ENCODE results near the gene PAPPA2. TPM values are rescaled to one million over a fixed set of nuclear protein-coding genes. Genes with fewer than 3 reads are reported as not detected.

Gene PAPPA2
- total RNA-seq, 5 donors from 2014 or later (not counting 1 experiment from before 2014, with no cell fraction given) = 0.03 to 0.06 TPM; not detected in 3

DNA sequence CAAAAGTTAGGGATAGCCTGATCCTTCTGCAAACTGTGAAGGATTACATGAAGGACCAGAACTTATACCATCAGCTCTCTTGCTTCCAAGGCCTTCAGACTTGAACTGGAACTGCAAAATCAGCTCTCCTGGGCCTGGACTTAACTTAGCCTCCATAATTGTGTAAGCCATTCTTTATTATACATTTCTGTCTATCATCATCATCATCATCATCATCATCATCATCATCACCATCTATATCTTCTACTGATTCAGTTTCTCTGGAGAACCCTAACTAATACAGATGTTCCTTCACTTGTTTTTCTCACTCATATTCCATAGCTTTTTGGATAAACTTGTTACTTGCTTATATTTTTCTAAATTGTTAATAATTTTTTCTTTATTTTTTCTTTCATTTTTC is 50.0 kb downstream of the PAPPA2 start:
- Mint-ChIP-seq H3K27me3 (no peaks in the 10 kb centered on the region), H3K9me3 (peaks cover 0 to 11% (median 3%) of the 10 kb centered on the region in 3 donors), H3K36me3 (no peaks in the 10 kb centered on the region), H3K27ac (no peak overlapping the region), H3K4me1 (no peaks in the 10 kb centered on the region), H3K4me3 (no peak overlapping the region)
- no peaks in the 10 kb centered on the region for H3K9me3 ChIP-seq
- ChIA-PET POLR2A (no interaction called here), CTCF (interaction anchor here in 1 of 2 donors (0.6 kb wide), 1 partner anchor 10 kb away, joined by 3 read pairs; no protein-coding TSS in a partner anchor)
- no peaks in the 10 kb centered on the region for H3K27me3 ChIP-seq (replicated peaks in 1 of 2; ENCODE audit: control insufficient read depth in 2 of 2, extremely low read depth in 1 of 2, insufficient read depth in 2 of 2, low read length in 1 of 2)
- ATAC-seq (replicated peaks in 1 of 4) (no peak), DNase-seq (no peak)
- no peaks in the 10 kb centered on the region for H3K4me1 ChIP-seq (ENCODE audit: control insufficient read depth in 1 of 2, extremely low read depth in 1 of 2, insufficient read depth in 2 of 2, low read length in 2 of 2)
- H3K27ac ChIP-seq (ENCODE audit: low read length) = no peak overlapping the region
- no peaks in the 10 kb centered on the region for H3K36me3 ChIP-seq (ENCODE audit: control insufficient read depth in 2 of 2, extremely low read depth in 1 of 2, insufficient read depth in 1 of 2, low read length in 1 of 2)
- H3K4me3 ChIP-seq (ENCODE audit: control insufficient read depth in 1 of 2, extremely low read depth in 1 of 2, low read length in 1 of 2) = no peak overlapping the region

- Mint-ChIP-seq H3K4me3 (no peak overlapping the region), H3K27me3 (no peaks in the 10 kb centered on the region), H3K4me1 (no peaks in the 10 kb centered on the region), H3K27ac (no peak overlapping the region), H3K9me3 (peaks cover 0 to 11% (median 3%) of the 10 kb centered on the region in 3 donors), H3K36me3 (no peaks in the 10 kb centered on the region)
- Histone ChIP-seq H3K36me3 (ENCODE audit: control insufficient read depth in 2 of 2, extremely low read depth in 1 of 2, insufficient read depth in 1 of 2, low read length in 1 of 2) (no peaks in the 10 kb centered on the region), H3K4me3 (ENCODE audit: control insufficient read depth in 1 of 2, extremely low read depth in 1 of 2, low read length in 1 of 2) (no peak overlapping the region), H3K27ac (ENCODE audit: low read length) (no peak overlapping the region), H3K27me3 (replicated peaks in 1 of 2; ENCODE audit: control insufficient read depth in 2 of 2, extremely low read depth in 1 of 2, insufficient read depth in 2 of 2, low read length in 1 of 2) (no peaks in the 10 kb centered on the region), H3K9me3 (no peaks in the 10 kb centered on the region), H3K4me1 (ENCODE audit: control insufficient read depth in 1 of 2, extremely low read depth in 1 of 2, insufficient read depth in 2 of 2, low read length in 2 of 2) (no peaks in the 10 kb centered on the region)
- POLR2A ChIA-PET = no interaction called here
- DNase-seq (no peak), ATAC-seq (replicated peaks in 1 of 4) (no peak)
- CTCF ChIA-PET = no interaction called here
- 34% methylated on average over 2 of the region's 3 CpGs for WGBS (ENCODE audit: insufficient coverage)
Measured at GRCh38 chr1:176515310-176515709, 52.3 kb downstream of the PAPPA2 start.

DNA sequence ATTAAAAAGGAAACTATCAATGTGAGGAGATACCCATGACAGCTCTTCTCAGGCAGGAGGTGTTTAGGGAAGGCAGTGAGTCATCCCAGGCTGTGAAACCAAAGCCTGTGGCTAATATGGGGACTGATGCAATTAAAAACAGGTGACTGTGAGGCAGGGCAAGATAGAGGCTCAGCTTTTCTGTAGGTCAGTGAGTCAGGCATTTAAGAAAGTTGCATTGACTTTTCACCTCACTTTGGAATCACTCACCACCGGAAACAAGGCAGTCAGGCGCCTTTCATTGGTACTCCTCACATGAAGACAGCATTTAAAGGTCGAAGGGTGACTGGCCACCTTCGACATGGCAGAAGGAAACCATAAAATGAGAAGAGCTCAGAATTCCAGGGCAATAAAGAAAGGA is 54.5 kb downstream of the PAPPA2 start:
- Histone ChIP-seq H3K27ac (ENCODE audit: low read length) (no peak overlapping the region), H3K27me3 (replicated peaks in 1 of 2; ENCODE audit: control insufficient read depth in 2 of 2, extremely low read depth in 1 of 2, insufficient read depth in 2 of 2, low read length in 1 of 2) (no peaks in the 10 kb centered on the region), H3K36me3 (ENCODE audit: control insufficient read depth in 2 of 2, extremely low read depth in 1 of 2, insufficient read depth in 1 of 2, low read length in 1 of 2) (no peaks in the 10 kb centered on the region), H3K4me3 (ENCODE audit: control insufficient read depth in 1 of 2, extremely low read depth in 1 of 2, low read length in 1 of 2) (no peak overlapping the region), H3K4me1 (ENCODE audit: control insufficient read depth in 1 of 2, extremely low read depth in 1 of 2, insufficient read depth in 2 of 2, low read length in 2 of 2) (no peaks in the 10 kb centered on the region), H3K9me3 (no peaks in the 10 kb centered on the region)
- ChIA-PET CTCF (no interaction called here), POLR2A (no interaction called here)
- Mint-ChIP-seq H3K4me3 (no peak overlapping the region), H3K27ac (no peak overlapping the region), H3K9me3 (peaks cover 0 to 11% (median 3%) of the 10 kb centered on the region in 3 donors), H3K4me1 (no peaks in the 10 kb centered on the region), H3K36me3 (no peaks in the 10 kb centered on the region), H3K27me3 (no peaks in the 10 kb centered on the region)
- WGBS (ENCODE audit: insufficient coverage) = 75% methylated on average over 2 of the region's 4 CpGs
- no peak for DNase-seq
- no peak for ATAC-seq (replicated peaks in 1 of 4)

DNA sequence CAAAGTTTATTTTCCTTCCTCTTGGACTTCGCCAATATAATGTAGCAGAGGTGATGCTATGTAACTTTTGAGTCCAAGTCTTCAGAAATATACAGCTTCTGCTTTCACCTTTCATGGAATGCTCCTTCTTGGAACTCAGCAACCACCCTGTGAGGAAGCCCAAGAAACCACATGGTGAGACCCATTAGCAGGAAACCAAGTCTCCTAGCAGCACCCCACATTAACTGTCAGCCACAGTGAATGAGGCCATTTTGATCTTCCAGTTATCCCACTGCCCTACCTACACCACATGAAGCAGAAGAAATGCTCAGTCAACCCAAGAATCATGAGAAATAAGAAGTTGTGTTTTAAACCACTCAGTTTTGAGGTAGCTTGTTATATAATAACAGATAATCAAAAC is 58.2 kb downstream of the PAPPA2 start:
- POLR2A ChIA-PET = no interaction called here
- ATAC-seq (replicated peaks in 1 of 4) = no peak

DNA sequence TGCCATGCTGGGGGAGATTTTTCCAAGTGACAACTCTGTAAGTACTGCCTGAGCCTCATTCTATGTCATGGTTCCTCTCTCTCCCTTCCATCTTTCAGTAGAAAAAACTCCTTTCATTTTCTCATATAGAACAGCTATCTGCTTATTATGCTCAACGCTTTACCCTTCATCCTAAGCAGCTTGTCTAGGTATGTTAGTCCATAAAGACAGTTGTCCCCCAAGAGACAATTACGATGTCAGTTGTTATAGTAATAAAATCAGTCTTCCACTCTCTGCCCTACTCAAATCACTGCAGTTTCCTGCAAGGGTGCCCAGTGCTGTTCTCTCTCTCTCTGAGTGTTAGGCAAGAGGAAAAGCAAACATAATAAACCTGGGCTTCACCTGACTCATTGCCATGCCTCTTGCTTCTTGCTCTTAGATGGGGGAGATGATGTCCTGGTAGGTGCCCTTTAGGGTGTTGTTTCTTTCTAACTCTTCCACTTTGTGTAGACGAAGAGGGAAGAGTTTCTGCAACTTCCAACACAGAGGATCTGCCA is 59.4 kb downstream of the PAPPA2 start:
- H3K27ac Mint-ChIP-seq = no peak overlapping the region
- H3K4me3 Mint-ChIP-seq = no peak overlapping the region

More for the DNA sequence above, 58.2 kb downstream of the PAPPA2 start:
- Histone ChIP-seq H3K4me3 (ENCODE audit: control insufficient read depth in 1 of 2, extremely low read depth in 1 of 2, low read length in 1 of 2) (no peak overlapping the region), H3K4me1 (ENCODE audit: control insufficient read depth in 1 of 2, extremely low read depth in 1 of 2, insufficient read depth in 2 of 2, low read length in 2 of 2) (no peaks in the 10 kb centered on the region), H3K9me3 (no peaks in the 10 kb centered on the region), H3K27me3 (replicated peaks in 1 of 2; ENCODE audit: control insufficient read depth in 2 of 2, extremely low read depth in 1 of 2, insufficient read depth in 2 of 2, low read length in 1 of 2) (no peaks in the 10 kb centered on the region), H3K36me3 (ENCODE audit: control insufficient read depth in 2 of 2, extremely low read depth in 1 of 2, insufficient read depth in 1 of 2, low read length in 1 of 2) (no peaks in the 10 kb centered on the region), H3K27ac (ENCODE audit: low read length) (no peak overlapping the region)
- Mint-ChIP-seq H3K4me1 (no peaks in the 10 kb centered on the region), H3K27ac (no peak overlapping the region), H3K36me3 (no peaks in the 10 kb centered on the region), H3K4me3 (no peak overlapping the region), H3K27me3 (peaks cover 0 to 6% of the 10 kb centered on the region in 2 donors), H3K9me3 (peaks cover 0 to 9% (median 0%) of the 10 kb centered on the region in 3 donors)
- CTCF ChIA-PET = no interaction called here
- no peak for DNase-seq
- WGBS (ENCODE audit: insufficient coverage) = no CpG with 5 or more reads among the region's 1 CpG

GRCh38 chr1:176529395-176530090 is 66.6 kb downstream of the PAPPA2 start:
- no peaks in the 10 kb centered on the region for H3K4me1 ChIP-seq (ENCODE audit: control insufficient read depth in 1 of 2, extremely low read depth in 1 of 2, insufficient read depth in 2 of 2, low read length in 2 of 2)
- no peak for DNase-seq
- POLR2A ChIA-PET = no interaction called here
- H3K27me3 ChIP-seq (replicated peaks in 1 of 2; ENCODE audit: control insufficient read depth in 2 of 2, extremely low read depth in 1 of 2, insufficient read depth in 2 of 2, low read length in 1 of 2) = no peaks in the 10 kb centered on the region
- no peak for ATAC-seq (replicated peaks in 1 of 4)
- no peak overlapping the region for H3K4me3 Mint-ChIP-seq
- H3K4me1 Mint-ChIP-seq = no peaks in the 10 kb centered on the region
- no peaks in the 10 kb centered on the region for H3K36me3 Mint-ChIP-seq
- no peaks in the 10 kb centered on the region for H3K9me3 ChIP-seq
- CTCF ChIA-PET = no interaction called here
- no peak overlapping the region for H3K27ac Mint-ChIP-seq
- H3K4me3 ChIP-seq (ENCODE audit: control insufficient read depth in 1 of 2, extremely low read depth in 1 of 2, low read length in 1 of 2) = no peak overlapping the region
- peaks cover 0 to 12% of the 10 kb centered on the region in 2 donors for H3K27me3 Mint-ChIP-seq
- H3K36me3 ChIP-seq (ENCODE audit: control insufficient read depth in 2 of 2, extremely low read depth in 1 of 2, insufficient read depth in 1 of 2, low read length in 1 of 2) = no peaks in the 10 kb centered on the region
- no peak overlapping the region for H3K27ac ChIP-seq (ENCODE audit: low read length)
- 58% methylated on average over 4 of the region's 7 CpGs for WGBS (ENCODE audit: insufficient coverage)
- peaks cover 0 to 12% (median 0%) of the 10 kb centered on the region in 3 donors for H3K9me3 Mint-ChIP-seq

More for the DNA sequence above, 59.4 kb downstream of the PAPPA2 start:
- no peaks in the 10 kb centered on the region for H3K4me1 ChIP-seq (ENCODE audit: control insufficient read depth in 1 of 2, extremely low read depth in 1 of 2, insufficient read depth in 2 of 2, low read length in 2 of 2)
- Mint-ChIP-seq H3K27me3 (peaks cover 0 to 7% of the 10 kb centered on the region in 2 donors), H3K4me1 (no peaks in the 10 kb centered on the region), H3K9me3 (peaks cover 0 to 12% (median 0%) of the 10 kb centered on the region in 3 donors), H3K36me3 (no peaks in the 10 kb centered on the region)
- ATAC-seq (replicated peaks in 1 of 4) (no peak), DNase-seq (no peak)
- ChIA-PET POLR2A (no interaction called here), CTCF (no interaction called here)
- H3K27ac ChIP-seq (ENCODE audit: low read length) = no peak overlapping the region
- H3K36me3 ChIP-seq (ENCODE audit: control insufficient read depth in 2 of 2, extremely low read depth in 1 of 2, insufficient read depth in 1 of 2, low read length in 1 of 2) = no peaks in the 10 kb centered on the region
- WGBS (ENCODE audit: insufficient coverage) = no CpG with 5 or more reads among the region's 3 CpGs
- H3K4me3 ChIP-seq (ENCODE audit: control insufficient read depth in 1 of 2, extremely low read depth in 1 of 2, low read length in 1 of 2) = no peak overlapping the region
- H3K9me3 ChIP-seq = no peaks in the 10 kb centered on the region
- no peaks in the 10 kb centered on the region for H3K27me3 ChIP-seq (replicated peaks in 1 of 2; ENCODE audit: control insufficient read depth in 2 of 2, extremely low read depth in 1 of 2, insufficient read depth in 2 of 2, low read length in 1 of 2)
